Tibial nerve (tissue), 4 donors: ENCODE measurements around the gene TXNL4A. TPM values are rescaled to one million over a fixed set of nuclear protein-coding genes. Genes with fewer than 3 reads are reported as not detected.

Experiments used
- DNase-seq, 2 donors: peaks; one replicate each; pipeline ENCODE4 v3.0.0-alpha.2; 2019; ENCODE audit warnings: low spot score in 2 of 2
- H3K27ac ChIP-seq, 4 donors: fragments of 200-600 bp; sonication (generic) in 3 of 4; one replicate each; pipeline ENCODE4 v1.5.1; 2017 to 2019; ENCODE audit warnings: mild to moderate bottlenecking in 1 of 4
- H3K27me3 ChIP-seq, 2 donors: fragments of 200-600 bp; sonication (generic) in 1 of 2; one replicate each; pipeline versions ENCODE4 v1.5.1 to v1.6.0; 2017 to 2019
- H3K36me3 ChIP-seq, 3 donors: fragments of 200-600 bp; sonication (generic); one replicate each; pipeline ENCODE4 v1.5.1; 2018 to 2019
- H3K4me1 ChIP-seq, 4 donors: fragments of 200-600 bp; sonication (generic) in 3 of 4; one replicate each; pipeline ENCODE4 v1.5.1; 2017 to 2019
- H3K4me3 ChIP-seq, 4 donors: fragments of 200-600 bp; sonication (generic) in 3 of 4; one replicate each; pipeline ENCODE4 v1.5.1; 2017 to 2019; ENCODE audit warnings: mild to moderate bottlenecking in 1 of 4, moderate library complexity in 1 of 4
- H3K9me3 ChIP-seq, 4 donors: fragments of 200-600 bp; sonication (generic) in 3 of 4; one replicate each; pipeline ENCODE4 v1.5.1; 2017 to 2019
- EP300 ChIP-seq, 2 donors: sonication (generic); formaldehyde crosslinking; IDR thresholded peaks; one replicate each; pipeline ENCODE4 v1.6.1; 2017; ENCODE audit warnings: antibody characterized with exemption in 2 of 2, mild to moderate bottlenecking in 1 of 2
- POLR2A ChIP-seq, 2 donors: fragments of 450-650 bp; IDR thresholded peaks; one replicate each; pipeline ENCODE4 v1.6.1; 2017; ENCODE audit warnings: antibody characterized with exemption in 2 of 2, mild to moderate bottlenecking in 2 of 2, moderate library complexity in 2 of 2
- WGBS, 2 donors: methylation state at CpG; one replicate each; pipeline ENCODE4 v1.1.5; 2018; 5-methylcytosine and 5-hydroxymethylcytosine counted together
- total RNA-seq, 4 donors: library from RNA; depleted of rRNA; stranded (reverse); fragments of >200 nt; gene quantifications; one replicate each; pipeline ENCODE4 v1.1.0, GENCODE V29; 2016
- TF ChIP-seq, protein P1 (sequence below), 5 experiments: fragments of 200-600 bp in 3 of 5; fragments of 450-650 bp in 2 of 5; sonication (generic) in 3 of 5; IDR thresholded peaks; one replicate each; pipeline ENCODE4 v1.5.1; 2016 to 2019; ENCODE audit warnings: antibody characterized with exemption in 5 of 5, mild to moderate bottlenecking in 3 of 5, moderate library complexity in 2 of 5

TXNL4A gene, protein sequence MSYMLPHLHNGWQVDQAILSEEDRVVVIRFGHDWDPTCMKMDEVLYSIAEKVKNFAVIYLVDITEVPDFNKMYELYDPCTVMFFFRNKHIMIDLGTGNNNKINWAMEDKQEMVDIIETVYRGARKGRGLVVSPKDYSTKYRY
- total RNA-seq = 10 to 100 TPM; 19.0 to 34.9 (median 32.5) TPM

GRCh38 chr18:79988451-79989194, at the start of gene TXNL4A:
TXNL4A (minus strand) TSS chr18:79988563; CDS start chr18:79988392, 171 bp downstream.
- H3K27ac ChIP-seq = peak within 1 kb of the TSS; percentile 85 to 98 (median 96)
- TF ChIP-seq EP300 (IDR thresholded peaks at IDR 0.05) (peak in 1 of 2 donors; percentile 90), POLR2A (IDR thresholded peaks at IDR 0.05) (peak; percentile 80 to 86)
- TF ChIP-seq, protein P1, sequence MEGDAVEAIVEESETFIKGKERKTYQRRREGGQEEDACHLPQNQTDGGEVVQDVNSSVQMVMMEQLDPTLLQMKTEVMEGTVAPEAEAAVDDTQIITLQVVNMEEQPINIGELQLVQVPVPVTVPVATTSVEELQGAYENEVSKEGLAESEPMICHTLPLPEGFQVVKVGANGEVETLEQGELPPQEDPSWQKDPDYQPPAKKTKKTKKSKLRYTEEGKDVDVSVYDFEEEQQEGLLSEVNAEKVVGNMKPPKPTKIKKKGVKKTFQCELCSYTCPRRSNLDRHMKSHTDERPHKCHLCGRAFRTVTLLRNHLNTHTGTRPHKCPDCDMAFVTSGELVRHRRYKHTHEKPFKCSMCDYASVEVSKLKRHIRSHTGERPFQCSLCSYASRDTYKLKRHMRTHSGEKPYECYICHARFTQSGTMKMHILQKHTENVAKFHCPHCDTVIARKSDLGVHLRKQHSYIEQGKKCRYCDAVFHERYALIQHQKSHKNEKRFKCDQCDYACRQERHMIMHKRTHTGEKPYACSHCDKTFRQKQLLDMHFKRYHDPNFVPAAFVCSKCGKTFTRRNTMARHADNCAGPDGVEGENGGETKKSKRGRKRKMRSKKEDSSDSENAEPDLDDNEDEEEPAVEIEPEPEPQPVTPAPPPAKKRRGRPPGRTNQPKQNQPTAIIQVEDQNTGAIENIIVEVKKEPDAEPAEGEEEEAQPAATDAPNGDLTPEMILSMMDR (IDR thresholded peaks at IDR 0.05) = no peak
- 1% methylated on average over 26 to 65 of the region's 71 CpGs for WGBS, 2 donors

DNA sequence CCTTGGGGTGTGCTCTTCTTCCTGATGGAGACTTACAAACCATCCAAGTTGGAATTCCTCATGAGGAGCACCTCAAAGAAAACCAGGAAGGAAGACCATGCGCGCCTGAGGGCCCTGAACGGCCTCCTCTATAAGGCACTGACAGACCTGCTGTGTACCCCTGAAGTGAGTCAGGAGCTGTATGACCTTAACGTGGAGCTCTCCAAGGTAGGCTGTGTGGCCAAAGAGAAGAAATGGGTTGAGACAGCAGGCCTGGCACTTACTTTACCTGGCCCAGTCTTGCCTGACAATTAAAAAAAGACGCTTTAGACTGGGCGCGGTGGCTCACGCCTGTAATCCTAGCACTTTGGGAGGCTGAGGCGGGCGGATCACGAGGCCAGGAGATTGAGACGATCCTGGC, 48.9 kb upstream of the TXNL4A start:
- Histone ChIP-seq H3K4me3 (no peak overlapping the region), H3K27ac (no peak overlapping the region), H3K27me3 (no peaks in the 10 kb centered on the region), H3K4me1 (peaks cover 0 to 23% (median 4%) of the 10 kb centered on the region in 4 donors), H3K9me3 (no peaks in the 10 kb centered on the region), H3K36me3 (peaks cover 0 to 49% (median 0%) of the 10 kb centered on the region in 3 donors)
- WGBS, 2 donors = 97 to 98% methylated on average over 12 of the region's 12 CpGs
- TF ChIP-seq, protein P1 (IDR thresholded peaks at IDR 0.05) = no peak
- TF ChIP-seq POLR2A (IDR thresholded peaks at IDR 0.05) (no peak), EP300 (IDR thresholded peaks at IDR 0.05) (no peak)
- no peak for DNase-seq

More at GRCh38 chr18:79988451-79989194, at the start of gene TXNL4A:
- Histone ChIP-seq H3K36me3 (peaks cover 0 to 24% (median 0%) of the 10 kb centered on the region in 3 donors), H3K27me3 (no peaks in the 10 kb centered on the region), H3K9me3 (no peaks in the 10 kb centered on the region), H3K4me1 (peaks cover 0 to 37% (median 11%) of the 10 kb centered on the region in 4 donors), H3K4me3 (peak within 1 kb of the TSS; percentile 78 to 94 (median 84))
- DNase-seq = peak; percentile 65 to 69

GRCh38 chr18:80035997-80036396, 47.6 kb upstream of the TXNL4A start:
- Histone ChIP-seq H3K27me3 (no peaks in the 10 kb centered on the region), H3K27ac (no peak overlapping the region), H3K9me3 (no peaks in the 10 kb centered on the region), H3K4me3 (no peak overlapping the region), H3K36me3 (peaks cover 0 to 40% (median 0%) of the 10 kb centered on the region in 3 donors), H3K4me1 (peaks cover 0 to 23% (median 4%) of the 10 kb centered on the region in 4 donors)
- TF ChIP-seq POLR2A (IDR thresholded peaks at IDR 0.05) = no peak
- TF ChIP-seq, protein P1 (IDR thresholded peaks at IDR 0.05) = no peak
- TF ChIP-seq EP300 (IDR thresholded peaks at IDR 0.05) = no peak
- 90 to 93% methylated on average over 7 of the region's 7 CpGs for WGBS, 2 donors
- DNase-seq = no peak

DNA sequence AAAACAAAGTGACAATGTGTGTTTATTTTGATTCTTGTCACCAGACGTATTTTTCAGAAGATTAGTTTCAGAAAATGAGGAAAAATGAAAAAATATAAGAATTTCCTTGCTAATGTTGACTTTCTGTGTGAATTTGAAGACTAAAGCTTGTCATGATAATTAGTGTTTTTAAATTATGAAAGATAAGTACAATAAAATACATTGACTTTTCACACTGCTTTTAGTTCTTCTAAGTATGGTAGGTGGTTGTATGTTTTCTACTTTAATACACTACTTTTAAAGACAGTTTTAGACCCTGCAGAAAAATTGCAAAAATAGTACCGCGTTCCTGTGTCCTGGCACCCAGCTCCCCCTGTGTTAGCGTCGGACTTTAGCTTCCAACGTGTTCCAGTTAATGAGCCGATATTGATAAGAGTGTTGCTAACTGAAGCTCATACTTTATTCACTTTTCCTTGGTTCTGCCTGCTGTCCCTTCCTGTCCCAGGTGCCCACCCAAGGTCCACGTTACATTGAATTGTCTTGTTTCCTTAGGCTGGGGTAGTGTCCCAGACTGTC, 46.6 kb upstream of the TXNL4A start:
- DNase-seq = no peak
- peak overlapping the region; percentile 84 to 95 (median 90) for H3K27ac ChIP-seq
- peaks cover 0 to 23% (median 4%) of the 10 kb centered on the region in 4 donors for H3K4me1 ChIP-seq
- H3K27me3 ChIP-seq = no peaks in the 10 kb centered on the region
- H3K4me3 ChIP-seq = peak overlapping the region; percentile 59 to 77 (median 70)
- H3K36me3 ChIP-seq = peaks cover 0 to 33% (median 0%) of the 10 kb centered on the region in 3 donors
- TF ChIP-seq, protein P1 (IDR thresholded peaks at IDR 0.05) = peak in 1 of 5 experiments; percentile 4
- TF ChIP-seq EP300 (IDR thresholded peaks at IDR 0.05) = no peak
- H3K9me3 ChIP-seq = peaks cover 0 to under 1% (median 0%) of the 10 kb centered on the region in 4 donors
- WGBS, 2 donors = 4 to 8% methylated on average over 8 of the region's 8 CpGs
